Measurements from ENCODE around the gene IGFN1. TPM values are rescaled to one million over a fixed set of nuclear protein-coding genes. Genes with fewer than 3 reads are reported as not detected.

The IGFN1 gene
- polyA plus RNA-seq, 1 donor from 2014 or later, result not detected

DNA sequence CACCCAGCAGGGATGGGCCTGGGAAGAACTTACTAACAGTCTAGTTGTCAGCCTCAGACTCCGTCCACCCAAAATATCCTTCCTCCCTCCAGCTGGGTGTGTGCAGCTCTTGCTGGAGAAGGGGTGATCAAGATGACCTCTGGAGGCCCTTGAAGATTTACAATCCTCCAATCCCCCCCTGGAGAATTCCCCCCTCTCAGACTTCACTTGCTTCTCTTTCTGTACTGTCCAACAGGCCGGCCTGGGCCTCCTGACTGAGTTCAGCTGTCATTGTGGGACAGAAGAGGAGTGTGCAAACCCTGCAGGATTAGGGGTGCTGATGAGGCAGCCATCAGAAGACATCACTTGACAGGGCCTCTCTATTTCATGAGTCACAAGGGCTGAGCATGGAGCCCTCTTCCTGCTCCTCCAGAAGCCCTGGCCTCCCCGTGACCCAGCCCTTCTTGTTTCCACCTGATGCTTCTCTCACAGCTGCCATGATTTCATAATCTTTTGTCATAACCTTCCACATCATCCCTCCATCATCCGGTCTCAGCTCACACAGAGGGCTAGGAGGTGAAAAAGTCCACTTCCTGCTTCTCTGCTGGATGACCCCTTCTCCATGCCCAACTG is 17.5 kb upstream of the IGFN1 start:
- H3F3A ChIP-seq (ENCODE audit: insufficient read depth, low read length, poor library complexity, severe bottlenecking), result no peaks in the 10 kb centered on the region
- H3K9ac ChIP-seq (ENCODE audit: low read length), result no peak overlapping the region
- no peak overlapping the region for H3K4me2 ChIP-seq (ENCODE audit: low read length)
- H3K9me3 ChIP-seq (ENCODE audit: low read length), result no peaks in the 10 kb centered on the region
- H3K4me3 ChIP-seq (ENCODE audit: low read length), result no peak overlapping the region
- TF ChIP-seq, protein P1, sequence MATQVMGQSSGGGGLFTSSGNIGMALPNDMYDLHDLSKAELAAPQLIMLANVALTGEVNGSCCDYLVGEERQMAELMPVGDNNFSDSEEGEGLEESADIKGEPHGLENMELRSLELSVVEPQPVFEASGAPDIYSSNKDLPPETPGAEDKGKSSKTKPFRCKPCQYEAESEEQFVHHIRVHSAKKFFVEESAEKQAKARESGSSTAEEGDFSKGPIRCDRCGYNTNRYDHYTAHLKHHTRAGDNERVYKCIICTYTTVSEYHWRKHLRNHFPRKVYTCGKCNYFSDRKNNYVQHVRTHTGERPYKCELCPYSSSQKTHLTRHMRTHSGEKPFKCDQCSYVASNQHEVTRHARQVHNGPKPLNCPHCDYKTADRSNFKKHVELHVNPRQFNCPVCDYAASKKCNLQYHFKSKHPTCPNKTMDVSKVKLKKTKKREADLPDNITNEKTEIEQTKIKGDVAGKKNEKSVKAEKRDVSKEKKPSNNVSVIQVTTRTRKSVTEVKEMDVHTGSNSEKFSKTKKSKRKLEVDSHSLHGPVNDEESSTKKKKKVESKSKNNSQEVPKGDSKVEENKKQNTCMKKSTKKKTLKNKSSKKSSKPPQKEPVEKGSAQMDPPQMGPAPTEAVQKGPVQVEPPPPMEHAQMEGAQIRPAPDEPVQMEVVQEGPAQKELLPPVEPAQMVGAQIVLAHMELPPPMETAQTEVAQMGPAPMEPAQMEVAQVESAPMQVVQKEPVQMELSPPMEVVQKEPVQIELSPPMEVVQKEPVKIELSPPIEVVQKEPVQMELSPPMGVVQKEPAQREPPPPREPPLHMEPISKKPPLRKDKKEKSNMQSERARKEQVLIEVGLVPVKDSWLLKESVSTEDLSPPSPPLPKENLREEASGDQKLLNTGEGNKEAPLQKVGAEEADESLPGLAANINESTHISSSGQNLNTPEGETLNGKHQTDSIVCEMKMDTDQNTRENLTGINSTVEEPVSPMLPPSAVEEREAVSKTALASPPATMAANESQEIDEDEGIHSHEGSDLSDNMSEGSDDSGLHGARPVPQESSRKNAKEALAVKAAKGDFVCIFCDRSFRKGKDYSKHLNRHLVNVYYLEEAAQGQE (IDR thresholded peaks at IDR 0.05; ENCODE audit: borderline replicate concordance), result no peak
- TF ChIP-seq SMC3 (conservative IDR thresholded peaks at IDR 0.05; ENCODE audit: poor library complexity) (no peak), POLR2AphosphoS5 (IDR thresholded peaks at IDR 0.05) (no peak), RAD21 (conservative IDR thresholded peaks at IDR 0.05) (no peak), MXI1 (conservative IDR thresholded peaks at IDR 0.05; ENCODE audit: poor library complexity, severe bottlenecking) (no peak), EZH2 (IDR thresholded peaks at IDR 0.05; ENCODE audit: borderline replicate concordance, insufficient read depth, low read length, poor library complexity, severe bottlenecking) (no peak), TAF1 (IDR thresholded peaks at IDR 0.05; ENCODE audit: low read depth) (no peak), EP300 (conservative IDR thresholded peaks at IDR 0.05; ENCODE audit: poor library complexity, severe bottlenecking) (no peak)
- TF ChIP-seq, protein P2, sequence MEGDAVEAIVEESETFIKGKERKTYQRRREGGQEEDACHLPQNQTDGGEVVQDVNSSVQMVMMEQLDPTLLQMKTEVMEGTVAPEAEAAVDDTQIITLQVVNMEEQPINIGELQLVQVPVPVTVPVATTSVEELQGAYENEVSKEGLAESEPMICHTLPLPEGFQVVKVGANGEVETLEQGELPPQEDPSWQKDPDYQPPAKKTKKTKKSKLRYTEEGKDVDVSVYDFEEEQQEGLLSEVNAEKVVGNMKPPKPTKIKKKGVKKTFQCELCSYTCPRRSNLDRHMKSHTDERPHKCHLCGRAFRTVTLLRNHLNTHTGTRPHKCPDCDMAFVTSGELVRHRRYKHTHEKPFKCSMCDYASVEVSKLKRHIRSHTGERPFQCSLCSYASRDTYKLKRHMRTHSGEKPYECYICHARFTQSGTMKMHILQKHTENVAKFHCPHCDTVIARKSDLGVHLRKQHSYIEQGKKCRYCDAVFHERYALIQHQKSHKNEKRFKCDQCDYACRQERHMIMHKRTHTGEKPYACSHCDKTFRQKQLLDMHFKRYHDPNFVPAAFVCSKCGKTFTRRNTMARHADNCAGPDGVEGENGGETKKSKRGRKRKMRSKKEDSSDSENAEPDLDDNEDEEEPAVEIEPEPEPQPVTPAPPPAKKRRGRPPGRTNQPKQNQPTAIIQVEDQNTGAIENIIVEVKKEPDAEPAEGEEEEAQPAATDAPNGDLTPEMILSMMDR (IDR thresholded peaks at IDR 0.05; ENCODE audit: poor library complexity, severe bottlenecking), result no peak
- no peaks in the 10 kb centered on the region for H3K36me3 ChIP-seq (ENCODE audit: insufficient read depth, low read length)
- no peaks in the 10 kb centered on the region for H3K79me2 ChIP-seq (replicated peaks; ENCODE audit: insufficient read depth, low read length)
- no peak overlapping the region for H3K27ac ChIP-seq (ENCODE audit: low read length)
- H2AFZ ChIP-seq (ENCODE audit: low read depth, low read length), result no peak overlapping the region
- no peaks in the 10 kb centered on the region for H3K9me2 ChIP-seq (ENCODE audit: insufficient read depth, low read length)
- H4K20me1 ChIP-seq (ENCODE audit: insufficient read depth), result no peaks in the 10 kb centered on the region
- no peaks in the 10 kb centered on the region for H3K27me3 ChIP-seq (ENCODE audit: insufficient read depth, low read depth, low read length)

DNA sequence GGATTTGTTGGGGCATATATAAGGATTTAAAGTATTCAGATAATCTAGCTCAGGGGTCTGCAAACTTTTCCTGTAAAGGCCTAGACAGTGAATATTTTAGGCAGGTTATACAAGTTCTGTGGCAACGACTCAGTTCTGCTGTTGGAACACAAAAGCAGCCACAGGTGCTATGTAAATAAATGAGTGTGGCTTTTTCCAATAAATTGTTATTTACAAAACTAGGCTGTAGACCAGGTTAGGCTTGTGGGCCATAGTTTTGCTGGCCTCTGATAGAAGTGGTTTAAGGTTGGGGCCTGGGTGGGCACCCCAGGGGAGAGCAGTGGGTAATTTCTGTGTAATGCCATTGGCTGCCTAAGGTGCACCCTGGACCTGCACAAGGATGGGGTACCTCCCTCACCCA is 16.9 kb upstream of the IGFN1 start:
- H3F3A ChIP-seq (ENCODE audit: insufficient read depth, low read length, poor library complexity, severe bottlenecking), result no peaks in the 10 kb centered on the region
- H3K36me3 ChIP-seq (ENCODE audit: insufficient read depth, low read length), result no peaks in the 10 kb centered on the region
- no peaks in the 10 kb centered on the region for H4K20me1 ChIP-seq (ENCODE audit: insufficient read depth)
- H3K4me3 ChIP-seq (ENCODE audit: low read length), result no peak overlapping the region
- H3K79me2 ChIP-seq (replicated peaks; ENCODE audit: insufficient read depth, low read length), result no peaks in the 10 kb centered on the region
- TF ChIP-seq EP300 (conservative IDR thresholded peaks at IDR 0.05; ENCODE audit: poor library complexity, severe bottlenecking) (no peak), EZH2 (IDR thresholded peaks at IDR 0.05; ENCODE audit: borderline replicate concordance, insufficient read depth, low read length, poor library complexity, severe bottlenecking) (no peak), RAD21 (conservative IDR thresholded peaks at IDR 0.05) (no peak), TAF1 (IDR thresholded peaks at IDR 0.05; ENCODE audit: low read depth) (no peak), MXI1 (conservative IDR thresholded peaks at IDR 0.05; ENCODE audit: poor library complexity, severe bottlenecking) (no peak), POLR2AphosphoS5 (IDR thresholded peaks at IDR 0.05) (no peak), SMC3 (conservative IDR thresholded peaks at IDR 0.05; ENCODE audit: poor library complexity) (no peak)
- TF ChIP-seq, protein P2 (IDR thresholded peaks at IDR 0.05; ENCODE audit: poor library complexity, severe bottlenecking), result no peak
- TF ChIP-seq, protein P1 (IDR thresholded peaks at IDR 0.05; ENCODE audit: borderline replicate concordance), result no peak
- H3K27me3 ChIP-seq (ENCODE audit: insufficient read depth, low read depth, low read length), result no peaks in the 10 kb centered on the region
- no peaks in the 10 kb centered on the region for H3K9me3 ChIP-seq (ENCODE audit: low read length)
- H2AFZ ChIP-seq (ENCODE audit: low read depth, low read length), result no peak overlapping the region
- no peak overlapping the region for H3K27ac ChIP-seq (ENCODE audit: low read length)
- no peak overlapping the region for H3K4me2 ChIP-seq (ENCODE audit: low read length)
- H3K9me2 ChIP-seq (ENCODE audit: insufficient read depth, low read length), result no peaks in the 10 kb centered on the region
- H3K9ac ChIP-seq (ENCODE audit: low read length), result no peak overlapping the region
